GM12878 (cell line): Measurements from ENCODE around the gene PDCL3. TPM values are rescaled to one million over a fixed set of nuclear protein-coding genes. Genes with fewer than 3 reads are reported as not detected.

Experiments used
- ATAC-seq: fragments of 200-7000 bp; cut with Tn5 transposase; 3 replicates; pipeline ENCODE4 v1.9.1; 2020; ENCODE audit warnings: mild to moderate bottlenecking, moderate library complexity
- BruUV-seq: library from RNA; stranded (reverse); fragments of 400-500 nt; replicated peaks from 2 replicates; lab custom pipeline; 2021; lab: Mats Ljungman, UMichigan
- CTCF ChIA-PET: fragments of 300-600 bp; sonication (Branson Sonifier 250); formaldehyde crosslinking; extraction: SDS; loops from one replicate; lab custom pipeline; 2021; ENCODE audit warnings: inconsistent platforms; lab: Yijun Ruan, JAX
- POLR2A ChIA-PET: fragments of 350-600 bp; formaldehyde crosslinking; extraction: SDS; loops from one replicate; lab custom pipeline; 2021; ENCODE audit warnings: inconsistent platforms; lab: Charles Lee
- RAD21 ChIA-PET: fragments of 300-600 bp; sonication (Branson Sonifier 250); formaldehyde crosslinking; loops from one replicate; lab custom pipeline; 2023; ENCODE audit warnings: antibody characterized with exemption; ENCODE audit not compliant: unreplicated experiment; lab: Charles Lee
- SMC1A ChIA-PET: fragments of 300-600 bp; sonication (Branson Sonifier 250); formaldehyde crosslinking; loops from one replicate; lab custom pipeline; 2023; ENCODE audit not compliant: unreplicated experiment, uncharacterized antibody; lab: Charles Lee
- DNase-seq: peaks from one replicate; pipeline ENCODE4 v3.0.0-alpha.2; 2011; ENCODE audit warnings: low read depth, low spot score
- FAIRE-seq: peaks from 3 replicates; lab custom pipeline; 2011; peaks lifted over from hg19 to GRCh38; lab: Jason Lieb, UNC
- H2AFZ ChIP-seq: 2 replicates; pipeline ENCODE4 v1.6.0; 2011; ENCODE audit warnings: low read depth, low read length, control low read depth; ENCODE audit not compliant: control insufficient read depth
- H3K27ac ChIP-seq: 2 replicates; pipeline ENCODE4 v1.5.1; 2011; ENCODE audit warnings: control low read depth; ENCODE audit not compliant: control insufficient read depth, insufficient read depth
- H3K27me3 ChIP-seq, 2 experiments: replicated peaks in 1 of 2; 2 replicates each; pipeline versions ENCODE4 v1.6.0 to v1.6.1; 2011; ENCODE audit warnings: low read length in 1 of 2; ENCODE audit not compliant: control insufficient read depth in 2 of 2, insufficient read depth in 2 of 2
- H3K36me3 ChIP-seq, 2 experiments: 2 replicates each; pipeline ENCODE4 v1.5.1; 2011; ENCODE audit warnings: low read length in 1 of 2; ENCODE audit not compliant: control insufficient read depth in 2 of 2, insufficient read depth in 2 of 2
- H3K4me1 ChIP-seq: 2 replicates; pipeline ENCODE4 v1.6.1; 2011; ENCODE audit warnings: mild to moderate bottlenecking, low read length, moderate library complexity, mixed read lengths; ENCODE audit not compliant: control insufficient read depth, insufficient read depth
- H3K4me2 ChIP-seq: 2 replicates; pipeline ENCODE4 v1.6.0; 2011; ENCODE audit warnings: control low read depth; ENCODE audit not compliant: control insufficient read depth, insufficient read depth
- H3K4me3 ChIP-seq: fragments of 200-600 bp; sonication (generic); 2 replicates; pipeline ENCODE4 v1.5.1; 2016
- H3K79me2 ChIP-seq: 2 replicates; pipeline ENCODE4 v1.6.0; 2011; ENCODE audit warnings: low read length; ENCODE audit not compliant: control insufficient read depth, insufficient read depth
- H3K9ac ChIP-seq: 2 replicates; pipeline ENCODE4 v1.8.0; 2011; ENCODE audit warnings: low read length, control low read depth, mixed read lengths; ENCODE audit not compliant: control insufficient read depth, insufficient read depth
- H3K9me3 ChIP-seq: replicated peaks from 3 replicates; pipeline ENCODE4 v1.5.1; 2011; ENCODE audit warnings: mild to moderate bottlenecking, low read length; ENCODE audit not compliant: control insufficient read depth, insufficient read depth
- H4K20me1 ChIP-seq: 2 replicates; pipeline ENCODE4 v1.6.0; 2011; ENCODE audit not compliant: control insufficient read depth, insufficient read depth
- BMI1 ChIP-seq: fragments of 450-650 bp; IDR thresholded peaks from 2 replicates; pipeline ENCODE4 v1.6.1; 2016; ENCODE audit warnings: mild to moderate bottlenecking, moderate library complexity, borderline replicate concordance
- E4F1 ChIP-seq: fragments of 450-650 bp; IDR thresholded peaks from 2 replicates; pipeline ENCODE4 v1.6.1; 2018; ENCODE audit warnings: borderline replicate concordance, mild to moderate bottlenecking; ENCODE audit not compliant: partially characterized antibody
- EP300 ChIP-seq, 2 experiments: fragments of 150-350 bp in 1 of 2; IDR thresholded peaks; 2 replicates each; pipeline ENCODE4 v1.6.1; 2011 to 2012; ENCODE audit warnings: low read depth in 2 of 2, low read length in 2 of 2, borderline replicate concordance in 1 of 2, improper control_type of control experiment in 1 of 2, inconsistent platforms in 1 of 2; ENCODE audit not compliant: control insufficient read depth in 1 of 2
- IRF3 ChIP-seq: fragments of 450-650 bp; IDR thresholded peaks from 2 replicates; pipeline ENCODE4 v1.6.1; 2014; ENCODE audit warnings: mild to moderate bottlenecking
- RAD21 ChIP-seq: IDR thresholded peaks from 2 replicates; pipeline ENCODE4 v1.6.1; 2011; ENCODE audit warnings: mild to moderate bottlenecking, low read depth, low read length, moderate library complexity; ENCODE audit not compliant: insufficient read depth
- RAD51 ChIP-seq: fragments of 450-650 bp; IDR thresholded peaks from 2 replicates; pipeline ENCODE4 v1.6.1; 2016; ENCODE audit warnings: moderate library complexity, mild to moderate bottlenecking, inconsistent platforms
- RCOR1 ChIP-seq: conservative IDR thresholded peaks from 2 replicates; pipeline ENCODE4 v1.6.1; 2012; ENCODE audit warnings: low read depth, low read length, improper control_type of control experiment
- SMAD1 ChIP-seq: fragments of 450-650 bp; IDR thresholded peaks from 2 replicates; pipeline ENCODE4 v1.6.1; 2018; ENCODE audit warnings: mild to moderate bottlenecking, low read depth; ENCODE audit not compliant: partially characterized antibody
- SMAD5 ChIP-seq: IDR thresholded peaks from 2 replicates; pipeline ENCODE4 v1.6.1; 2016; ENCODE audit warnings: antibody characterized with exemption, low read depth
- SP1 ChIP-seq: IDR thresholded peaks from one replicate; pipeline ENCODE4 v1.6.1; 2011; ENCODE audit warnings: low read depth, low read length
- TARDBP ChIP-seq: IDR thresholded peaks from 2 replicates; pipeline ENCODE4 v1.6.1; 2016; ENCODE audit warnings: borderline replicate concordance
- USF1 ChIP-seq: IDR thresholded peaks from 2 replicates; pipeline ENCODE4 v1.6.1; 2011; ENCODE audit warnings: borderline replicate concordance, low read depth, mild to moderate bottlenecking, moderate library complexity, mixed read lengths, low read length; ENCODE audit not compliant: insufficient read depth; ENCODE audit errors: extremely low read length
- ZNF207 ChIP-seq: fragments of 450-650 bp; IDR thresholded peaks from 2 replicates; pipeline ENCODE4 v1.6.1; 2014; ENCODE audit warnings: antibody characterized with exemption, mild to moderate bottlenecking, borderline replicate concordance
- ZNF24 ChIP-seq: fragments of 450-650 bp; IDR thresholded peaks from 2 replicates; pipeline ENCODE4 v1.6.1; 2017; ENCODE audit warnings: antibody characterized with exemption, mild to moderate bottlenecking
- WGBS: methylation state at CpG from one replicate; pipeline ENCODE4 v1.1.6; 2016; ENCODE audit warnings: low lambda C conversion rate; ENCODE audit not compliant: insufficient replicate concordance, insufficient coverage; ENCODE audit errors: missing lambda C conversion rate; 5-methylcytosine and 5-hydroxymethylcytosine counted together
- in situ Hi-C: fragments of 300-500 bp; cut with MboI; formaldehyde crosslinking; loops from 9 replicates; pipeline ENCODE4 v1.14.3; 2018; ENCODE audit warnings: mixed read lengths
- intact Hi-C: fragments of 100-400 bp; cut with micrococcal nuclease; formaldehyde crosslinking; loops from one replicate; pipeline ENCODE4 v1.14.2; 2022; ENCODE audit not compliant: unreplicated experiment
- polyA plus RNA-seq, 11 experiments: library from polyadenylated mRNA; depleted of rRNA in 4 of 11; unstranded in 6 of 11; stranded (reverse) in 5 of 11; fragments of >200 nt; fragmentation: Nextera tagmentation in 4 of 11; fragmentation: Illumina TruSeq in 1 of 11; extraction: Ambion mirVana in 4 of 11; extraction: Trizol in 1 of 11; gene quantifications; 1 replicate in 1 of 11; 2 replicates in 10 of 11; pipeline versions ENCODE4 v1.2.1 to v1.2.3, GENCODE V29; 2011 to 2016; ENCODE audit warnings: inconsistent platforms in 2 of 11, missing spikeins in 2 of 11, low read depth in 1 of 11
- total RNA-seq, 4 experiments: library from RNA; depleted of rRNA in 3 of 4; stranded (reverse); fragments of >200 nt in 3 of 4; fragmentation: Illumina TruSeq in 1 of 4; extraction: Trizol in 1 of 4; gene quantifications; 2 replicates each; pipeline versions ENCODE4 v1.2.1 to v1.2.3, GENCODE V29; 2013 to 2021

PDCL3 gene
- total and polyA plus RNA-seq, 10 of the 15 experiments (the other 5 are each of a cell fraction or from before 2014, with no cell fraction given), result 22.9 to 111 (median 51.1) TPM

GRCh38 chr2:100517556-100517955 lies 45.2 kb upstream of the PDCL3 start:
- ChIA-PET RAD21 (no interaction called here), CTCF (interaction anchor here (1.0 kb wide), 1 partner anchor 12 kb away, joined by 3 read pairs; no protein-coding TSS in a partner anchor), POLR2A (no interaction called here), SMC1A (interaction anchor here (1.6 kb wide), 1 partner anchor 9 kb away, joined by 3 read pairs; no protein-coding TSS in a partner anchor)
- Histone ChIP-seq H4K20me1 (no peaks in the 10 kb centered on the region), H3K27me3 (peaks cover 0 to 2% of the 10 kb centered on the region in 2 experiments; a peak in 1 of 4 replicates), H3K4me3 (no peak overlapping the region), H3K79me2 (no peaks in the 10 kb centered on the region), H3K27ac (no peak overlapping the region), H2AFZ (no peak overlapping the region), H3K36me3 (no peaks in the 10 kb centered on the region), H3K4me1 (no peaks in the 10 kb centered on the region), H3K9ac (no peak overlapping the region), H3K9me3 (no peaks in the 10 kb centered on the region), H3K4me2 (no peak overlapping the region)
- DNase-seq, result no peak
- in situ Hi-C loops (no loop called here), intact Hi-C loops (no loop called here)
- ATAC-seq, result no peak
- no peak for FAIRE-seq
- no TSS peak for BruUV-seq
- TF ChIP-seq SMAD5 (no peak), RAD21 (no peak), SP1 (no peak)
- WGBS, result 8% methylated on average over 1 of the region's 1 CpG

- RAD21 ChIA-PET, result no interaction called here
- BruUV-seq, result no TSS peak
- no peak for TF ChIP-seq TARDBP
- TF ChIP-seq E4F1, result no peak
- TF ChIP-seq USF1, result no peak
- TF ChIP-seq ZNF24, result no peak
- no peak for TF ChIP-seq EP300 (IDR thresholded peaks at IDR 0.05; ENCODE audit: borderline replicate concordance in 1 of 2, control insufficient read depth in 1 of 2, low read depth in 2 of 2, low read length in 2 of 2)
- TF ChIP-seq ZNF207, result no peak
- no peak for TF ChIP-seq SMAD1
- no peak for TF ChIP-seq IRF3
- TF ChIP-seq RAD51, result no peak
- TF ChIP-seq BMI1, result no peak
- TF ChIP-seq RCOR1, result no peak
These were observed 44.0 kb upstream of the PDCL3 start for GRCh38 chr2:100518801-100519200.

More at GRCh38 chr2:100518801-100519200, 44.0 kb upstream of the PDCL3 start:
- ChIA-PET SMC1A (interaction anchor here (0.8 kb wide), 1 partner anchor 30 kb away, joined by 3 read pairs; no protein-coding TSS in a partner anchor), POLR2A (no interaction called here), CTCF (no interaction called here)
- no peak overlapping the region for H3K9ac ChIP-seq
- ATAC-seq, result no peak
- no peaks in the 10 kb centered on the region for H4K20me1 ChIP-seq
- DNase-seq, result no peak
- FAIRE-seq, result no peak
- intact Hi-C loops, result no loop called here
- H3K4me1 ChIP-seq, result no peaks in the 10 kb centered on the region
- no peaks in the 10 kb centered on the region for H3K79me2 ChIP-seq
- no peaks in the 10 kb centered on the region for H3K9me3 ChIP-seq
- in situ Hi-C loops, result no loop called here
- H3K36me3 ChIP-seq, result no peaks in the 10 kb centered on the region
- H2AFZ ChIP-seq, result no peak overlapping the region
- H3K27ac ChIP-seq, result no peak overlapping the region
- no peak overlapping the region for H3K4me3 ChIP-seq
- peaks cover 0 to 2% of the 10 kb centered on the region in 2 experiments; a peak in 1 of 4 replicates for H3K27me3 ChIP-seq
- WGBS, result 13% methylated on average over 2 of the region's 2 CpGs
- no peak overlapping the region for H3K4me2 ChIP-seq
